Muscle of arm (tissue), 14 donors: ENCODE results near the gene L1CAM. TPM values are rescaled to one million over a fixed set of nuclear protein-coding genes. Genes with fewer than 3 reads are reported as not detected.

ENCODE experiments used
- DNase-seq: peaks from one replicate; pipeline ENCODE4 v3.0.0-alpha.2; 2013
- long read RNA-seq, 11 donors: transcript quantifications; one replicate each; lab custom pipeline, GENCODE V29; 2026
- polyA plus RNA-seq, 12 donors: library from polyadenylated mRNA; unstranded; fragments of 120-200 nt; gene quantifications; one replicate each; pipeline ENCODE4 v1.2.1, GENCODE V29; 2013; ENCODE audit not compliant: insufficient read length in 12 of 12

L1CAM gene, protein sequence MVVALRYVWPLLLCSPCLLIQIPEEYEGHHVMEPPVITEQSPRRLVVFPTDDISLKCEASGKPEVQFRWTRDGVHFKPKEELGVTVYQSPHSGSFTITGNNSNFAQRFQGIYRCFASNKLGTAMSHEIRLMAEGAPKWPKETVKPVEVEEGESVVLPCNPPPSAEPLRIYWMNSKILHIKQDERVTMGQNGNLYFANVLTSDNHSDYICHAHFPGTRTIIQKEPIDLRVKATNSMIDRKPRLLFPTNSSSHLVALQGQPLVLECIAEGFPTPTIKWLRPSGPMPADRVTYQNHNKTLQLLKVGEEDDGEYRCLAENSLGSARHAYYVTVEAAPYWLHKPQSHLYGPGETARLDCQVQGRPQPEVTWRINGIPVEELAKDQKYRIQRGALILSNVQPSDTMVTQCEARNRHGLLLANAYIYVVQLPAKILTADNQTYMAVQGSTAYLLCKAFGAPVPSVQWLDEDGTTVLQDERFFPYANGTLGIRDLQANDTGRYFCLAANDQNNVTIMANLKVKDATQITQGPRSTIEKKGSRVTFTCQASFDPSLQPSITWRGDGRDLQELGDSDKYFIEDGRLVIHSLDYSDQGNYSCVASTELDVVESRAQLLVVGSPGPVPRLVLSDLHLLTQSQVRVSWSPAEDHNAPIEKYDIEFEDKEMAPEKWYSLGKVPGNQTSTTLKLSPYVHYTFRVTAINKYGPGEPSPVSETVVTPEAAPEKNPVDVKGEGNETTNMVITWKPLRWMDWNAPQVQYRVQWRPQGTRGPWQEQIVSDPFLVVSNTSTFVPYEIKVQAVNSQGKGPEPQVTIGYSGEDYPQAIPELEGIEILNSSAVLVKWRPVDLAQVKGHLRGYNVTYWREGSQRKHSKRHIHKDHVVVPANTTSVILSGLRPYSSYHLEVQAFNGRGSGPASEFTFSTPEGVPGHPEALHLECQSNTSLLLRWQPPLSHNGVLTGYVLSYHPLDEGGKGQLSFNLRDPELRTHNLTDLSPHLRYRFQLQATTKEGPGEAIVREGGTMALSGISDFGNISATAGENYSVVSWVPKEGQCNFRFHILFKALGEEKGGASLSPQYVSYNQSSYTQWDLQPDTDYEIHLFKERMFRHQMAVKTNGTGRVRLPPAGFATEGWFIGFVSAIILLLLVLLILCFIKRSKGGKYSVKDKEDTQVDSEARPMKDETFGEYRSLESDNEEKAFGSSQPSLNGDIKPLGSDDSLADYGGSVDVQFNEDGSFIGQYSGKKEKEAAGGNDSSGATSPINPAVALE
- 10 to 100 TPM in 2 of 12 donors, 1 to 10 TPM in 9, not detected in 1; 1.7 to 11.7 (median 2.8) TPM for polyA plus RNA-seq
- long read RNA-seq, donor 1, partial matches to known transcripts = 5 of 6 reads
- long read RNA-seq, donor 1, other reads (novel, unspliced or antisense) = 0 of 6 reads
- long read RNA-seq, donor 2 = 0 reads
- long read RNA-seq, donor 3 = 0 reads
- long read RNA-seq, donor 4 = 0 reads
- long read RNA-seq, donor 5 = 0 reads
- long read RNA-seq, donor 6 = 0 reads
- long read RNA-seq, donor 7 = 0 reads
- long read RNA-seq, donor 8 = 0 reads
- long read RNA-seq, donor 9 = 0 reads
- long read RNA-seq, donor 10 = 0 reads
- long read RNA-seq, donor 11 = 0 reads

DNA sequence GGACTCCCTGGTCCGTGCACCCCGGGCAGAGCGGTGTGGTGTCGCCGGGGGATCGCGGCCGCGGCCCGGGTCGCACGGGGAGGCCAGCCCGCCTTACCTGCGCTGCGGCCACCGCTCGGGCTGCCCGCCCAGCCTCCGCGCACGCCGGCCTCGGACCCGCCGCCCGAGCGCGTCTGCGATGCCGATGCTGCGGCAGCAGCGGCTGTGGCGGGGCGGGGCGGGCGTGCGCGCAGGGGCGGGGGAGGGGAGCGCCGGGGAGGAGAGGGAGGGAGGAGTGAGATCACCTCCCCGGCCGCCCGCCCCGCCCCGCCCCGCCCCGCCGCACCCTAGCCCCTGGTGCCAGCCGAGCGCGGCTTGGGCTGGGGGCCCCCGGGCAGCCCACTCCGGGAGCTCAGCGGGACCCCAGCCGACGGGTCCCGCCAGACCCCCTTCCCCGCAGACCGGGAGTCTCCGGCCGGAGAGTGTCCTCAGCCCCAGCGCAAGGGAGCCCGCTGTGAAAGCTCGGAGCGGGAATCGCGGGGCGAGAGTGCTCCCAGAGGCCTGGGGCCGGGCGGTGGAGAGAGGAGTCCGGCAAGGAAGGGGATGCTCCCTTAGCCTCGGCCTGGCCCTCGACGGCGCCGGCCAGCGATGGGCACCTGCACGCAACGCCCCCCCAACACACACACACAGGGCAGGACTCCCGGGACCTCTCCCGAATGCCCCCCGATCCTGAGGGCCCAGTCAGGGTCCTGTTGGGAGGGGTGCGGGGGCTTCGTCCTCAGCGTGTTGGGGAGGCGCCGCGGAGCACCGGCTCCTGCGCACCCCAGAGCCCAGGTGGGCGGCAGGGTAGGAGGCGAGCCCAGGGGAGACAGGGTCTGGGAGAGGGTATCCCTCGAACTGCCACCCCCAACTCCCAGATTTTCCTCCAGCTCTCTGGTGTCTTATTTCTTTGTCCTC lies at the start of gene L1CAM:
Gene L1CAM, minus strand, starts transcription at position 206 of the 936 bp plus-strand sequence. CDS start 10,337 bp downstream, outside the sequence.
- no peak for DNase-seq

DNA sequence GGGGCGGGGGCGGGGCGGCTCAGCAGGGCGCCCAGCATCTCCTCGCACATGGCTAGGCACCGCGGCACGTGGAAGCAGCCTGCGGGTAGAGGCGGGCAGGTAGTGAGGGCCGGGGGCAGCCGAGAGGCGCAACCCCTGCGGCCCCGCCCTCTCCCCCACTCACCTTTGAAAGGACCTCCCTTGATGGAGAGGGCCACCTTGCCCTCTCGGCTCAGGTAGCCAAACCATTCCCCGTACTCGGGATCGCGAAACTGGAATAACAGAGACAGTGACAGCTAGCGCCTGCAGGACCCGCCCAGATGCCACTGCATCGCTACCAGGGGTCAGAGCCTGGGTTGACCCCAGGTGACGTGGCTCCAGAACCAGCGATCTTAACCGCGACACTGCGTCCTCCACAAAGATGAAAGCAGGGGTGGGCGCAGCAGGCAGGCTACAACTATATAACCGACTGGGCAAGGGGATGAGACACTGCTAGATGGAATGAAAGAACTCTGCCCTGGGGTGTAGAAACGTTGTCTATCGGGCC lies 49.4 kb upstream of the L1CAM start:
- no peak for DNase-seq

DNA sequence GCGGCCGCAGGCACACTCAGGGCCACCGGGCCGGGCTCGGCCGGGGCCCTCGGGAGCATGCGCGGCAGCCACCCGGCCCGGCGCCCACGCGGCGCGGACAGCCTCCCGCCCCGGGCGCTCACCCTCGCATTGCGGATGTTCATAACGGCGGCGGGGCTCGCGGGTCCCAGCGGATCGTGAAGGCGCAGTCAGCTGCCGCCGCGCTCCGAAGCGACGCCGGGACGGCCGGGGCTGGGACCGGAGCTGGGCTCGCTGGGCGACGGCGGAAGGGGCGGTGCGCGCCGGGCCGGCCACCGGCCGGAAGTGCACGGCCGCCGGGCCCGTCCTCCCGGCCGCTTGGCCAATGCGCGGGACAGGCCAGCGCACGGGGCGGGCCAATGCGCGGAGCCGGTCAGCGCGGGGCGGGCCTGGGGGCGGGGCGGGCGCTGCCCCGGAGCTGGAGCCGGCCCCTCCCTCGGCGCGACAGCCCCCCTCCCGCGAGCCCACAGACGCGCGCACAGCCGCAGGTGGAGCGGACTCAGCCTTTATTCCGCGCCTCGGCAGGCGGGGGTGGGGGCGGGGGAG lies 48.9 kb upstream of the L1CAM start, which contains the start of gene NAA10:
Gene NAA10, minus strand, starts transcription at position 276 of the 564 bp plus-strand sequence. Its CDS starts 133 bp downstream, at position 143.
- DNase-seq = peak; percentile 60

DNA sequence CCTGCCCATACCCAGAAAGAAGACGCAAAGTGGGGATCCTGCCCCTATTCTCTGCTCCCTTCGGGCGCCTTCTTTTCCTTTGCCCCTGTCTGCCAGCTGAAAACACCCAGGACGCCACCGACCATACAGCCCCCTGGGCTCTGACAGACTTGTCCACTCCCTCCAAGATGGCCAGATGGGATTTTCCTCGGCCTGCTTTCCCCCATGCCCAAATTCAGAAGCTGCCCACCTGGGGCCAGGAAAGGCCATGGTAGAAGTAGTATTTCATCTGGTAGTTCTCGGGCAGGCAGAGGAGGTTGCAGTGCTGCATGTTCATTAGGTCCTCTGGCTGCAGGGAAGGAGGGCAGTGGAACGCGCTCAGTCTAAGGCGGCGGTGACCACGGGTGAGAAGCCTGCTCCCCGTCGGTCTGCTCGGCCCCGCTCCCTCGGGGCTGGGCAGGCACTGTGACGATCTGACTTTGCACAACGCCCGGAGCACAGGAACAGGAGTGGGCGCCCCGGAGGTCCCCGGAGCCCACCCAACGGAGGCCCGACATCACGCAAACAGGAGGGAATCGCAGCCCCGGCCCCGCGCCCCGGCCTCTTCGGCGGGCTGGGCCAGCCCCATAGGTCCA lies 48.3 kb upstream of the L1CAM start:
- no peak for DNase-seq

DNA sequence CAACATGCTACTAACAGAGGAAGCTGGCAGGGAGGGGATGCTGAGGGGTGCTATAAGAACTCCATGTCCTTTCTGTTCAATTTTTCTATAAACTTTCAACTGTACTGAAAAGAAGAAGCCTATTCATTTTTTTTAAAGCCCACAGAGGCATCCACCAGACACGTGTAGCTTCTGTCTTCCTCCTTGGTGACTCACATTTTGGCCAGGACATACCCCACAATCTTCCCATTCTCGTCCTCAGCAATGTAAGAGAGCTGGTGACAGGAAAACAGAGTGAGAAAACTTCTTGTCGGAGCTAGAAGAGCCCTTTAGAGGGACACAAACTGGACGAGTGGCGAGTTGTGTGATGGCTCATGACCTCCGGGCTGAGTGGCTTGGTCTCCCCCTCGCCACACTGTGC lies 47.8 kb upstream of the L1CAM start:
- DNase-seq = no peak

DNA sequence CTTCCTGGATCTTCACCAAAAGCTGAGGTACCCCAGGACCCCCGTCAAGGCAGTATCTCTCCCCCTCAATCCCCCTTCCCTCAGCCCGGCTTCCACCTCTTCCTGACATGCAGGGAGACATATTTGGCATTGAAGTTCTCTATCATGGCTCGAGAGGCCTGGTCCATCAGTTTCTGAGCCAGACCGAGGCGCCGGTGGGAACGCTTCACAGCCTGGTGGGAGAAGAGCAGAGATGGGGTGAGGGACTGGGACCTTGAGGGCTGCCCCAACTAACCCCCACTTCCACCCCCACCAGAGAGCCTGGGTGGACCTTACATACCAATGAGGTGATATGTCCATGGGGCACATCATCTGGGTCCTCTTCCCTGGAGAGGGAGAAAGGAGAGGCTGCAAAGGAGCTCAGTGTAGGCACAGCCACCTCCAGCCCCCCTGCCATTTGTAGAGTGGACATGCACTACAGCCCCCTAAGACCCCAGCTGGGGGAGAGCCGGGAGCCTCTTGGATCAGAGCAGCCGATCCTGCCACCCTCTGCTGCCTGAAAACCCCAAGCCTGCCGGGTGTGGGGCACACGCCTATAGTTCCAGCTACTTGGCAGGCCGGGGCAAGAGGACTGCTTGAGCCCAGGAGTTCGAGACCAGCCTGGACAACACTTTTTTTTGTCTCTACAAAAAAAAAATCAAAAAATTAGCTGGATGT lies 46.4 kb upstream of the L1CAM start:
- DNase-seq = no peak

DNA sequence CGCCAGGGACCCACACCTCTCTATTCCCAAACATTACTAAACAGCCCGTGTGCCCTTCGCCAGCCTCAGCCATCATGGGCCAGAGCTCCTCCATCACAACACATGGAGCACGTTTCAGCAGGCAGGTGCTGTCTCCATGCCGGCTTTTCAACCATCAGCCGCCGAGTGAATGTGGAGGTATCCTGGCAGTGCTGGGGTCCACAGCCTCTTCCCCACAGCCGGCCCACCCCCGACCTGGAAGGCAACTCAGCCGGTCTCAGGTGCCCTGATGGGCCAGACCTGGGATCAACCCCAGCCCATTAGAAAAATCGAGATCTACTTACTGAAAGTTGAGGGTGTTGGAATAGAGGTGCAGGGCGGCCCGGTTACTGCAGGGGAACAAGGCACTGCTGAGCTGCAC lies 45.8 kb upstream of the L1CAM start:
- no peak for DNase-seq

DNA sequence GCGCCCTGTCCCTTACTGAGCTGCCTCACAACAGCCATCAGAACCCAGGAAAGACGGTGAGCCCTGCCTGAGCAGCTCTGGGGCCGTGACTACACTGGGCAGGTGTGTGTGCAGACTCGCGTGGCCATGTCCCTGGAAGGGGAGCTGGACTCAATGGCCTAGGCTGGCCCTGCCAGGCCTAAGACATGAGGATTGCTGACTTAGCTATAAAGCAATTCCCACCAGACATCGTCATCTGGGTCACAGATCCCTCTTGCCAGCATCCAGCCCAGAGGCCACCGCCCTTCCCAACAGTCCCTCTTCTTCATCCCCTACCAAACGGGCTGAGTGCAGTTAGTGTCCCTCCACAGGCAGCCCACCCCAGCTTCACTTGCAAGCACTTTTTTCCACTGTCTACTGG lies 45.2 kb upstream of the L1CAM start:
- no peak for DNase-seq

DNA sequence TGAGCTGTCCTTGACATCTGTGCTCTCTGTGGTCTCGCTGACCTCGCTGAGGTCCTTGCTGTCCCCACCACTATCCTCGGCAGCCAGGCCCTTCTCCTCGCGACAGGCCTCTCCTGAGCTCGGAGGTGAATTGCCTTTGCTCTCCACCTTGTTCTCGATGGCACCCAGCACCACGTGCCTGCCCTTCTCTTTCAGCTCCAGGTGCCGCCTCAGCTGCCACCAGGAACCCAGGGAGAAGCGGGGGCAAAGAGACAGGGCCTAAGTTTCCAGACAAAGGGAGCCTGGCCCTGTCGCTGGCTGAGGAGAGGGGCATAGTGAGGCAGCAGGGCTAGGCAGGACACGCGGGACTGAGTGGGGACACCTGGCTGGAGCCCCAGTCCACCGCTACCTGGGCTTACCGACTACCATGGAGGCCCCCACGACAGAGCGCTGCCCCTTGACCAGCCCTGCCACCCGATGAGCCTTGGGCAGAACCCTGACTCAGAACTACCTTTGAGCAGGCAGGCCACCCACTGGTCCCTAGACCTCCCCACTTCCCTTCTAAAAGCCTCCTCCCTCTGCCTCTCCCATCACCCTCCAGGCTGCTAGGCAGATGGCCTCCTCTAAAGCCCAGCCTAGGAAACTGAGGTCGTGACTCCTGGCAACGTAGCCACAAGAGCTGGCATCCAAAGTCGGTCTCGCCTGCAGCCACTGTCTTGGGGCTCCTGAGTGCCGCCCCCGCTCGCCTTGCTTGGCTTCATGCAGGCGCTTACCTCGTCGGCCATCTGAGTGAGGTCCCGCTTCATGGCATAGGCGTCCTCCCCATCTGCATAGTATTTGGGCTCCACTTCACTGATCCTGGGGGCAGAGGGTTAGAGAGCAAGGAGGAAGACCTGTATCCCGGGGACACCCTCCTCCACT lies 44.3 kb upstream of the L1CAM start:
- no peak for DNase-seq

DNA sequence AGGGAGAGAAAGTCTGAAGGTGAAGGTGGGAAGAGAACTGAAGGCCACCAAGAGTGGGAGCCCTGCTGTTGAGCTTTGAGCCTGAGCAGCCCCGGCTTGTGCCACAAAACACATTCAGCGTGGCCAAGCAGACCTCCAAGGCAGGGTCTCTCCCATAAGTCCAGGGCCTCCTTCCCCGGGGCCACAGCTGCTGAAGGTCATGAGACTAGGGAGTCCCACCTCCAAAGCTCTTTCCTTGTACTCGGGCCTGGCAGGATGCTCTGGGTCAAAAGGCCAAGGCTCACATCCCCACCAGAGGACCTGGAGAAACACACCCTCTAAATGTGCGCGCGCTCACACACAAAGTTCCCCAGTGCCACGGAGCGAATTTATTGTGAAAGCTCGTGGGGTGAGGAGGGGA lies 43.6 kb upstream of the L1CAM start:
- no peak for DNase-seq

DNA sequence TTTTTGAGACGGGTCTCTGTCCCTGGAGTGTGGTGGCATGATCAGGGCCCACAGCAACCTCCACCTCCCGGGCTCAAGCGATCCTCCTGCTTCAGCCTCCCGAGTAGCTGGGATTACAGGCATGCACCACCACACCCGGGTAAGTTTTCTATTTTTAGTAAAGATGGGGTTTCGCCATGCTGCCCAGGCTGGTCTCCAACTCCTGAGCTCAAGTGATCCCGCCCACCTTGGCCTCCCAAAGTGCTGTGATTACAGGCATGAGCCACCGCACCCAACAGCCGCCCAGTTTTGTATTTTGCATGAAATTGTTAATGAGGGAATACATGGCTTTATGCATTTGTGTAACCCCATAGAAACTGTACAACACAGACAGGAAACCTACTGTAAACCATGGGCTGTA lies 42.9 kb upstream of the L1CAM start:
- no peak for DNase-seq

DNA sequence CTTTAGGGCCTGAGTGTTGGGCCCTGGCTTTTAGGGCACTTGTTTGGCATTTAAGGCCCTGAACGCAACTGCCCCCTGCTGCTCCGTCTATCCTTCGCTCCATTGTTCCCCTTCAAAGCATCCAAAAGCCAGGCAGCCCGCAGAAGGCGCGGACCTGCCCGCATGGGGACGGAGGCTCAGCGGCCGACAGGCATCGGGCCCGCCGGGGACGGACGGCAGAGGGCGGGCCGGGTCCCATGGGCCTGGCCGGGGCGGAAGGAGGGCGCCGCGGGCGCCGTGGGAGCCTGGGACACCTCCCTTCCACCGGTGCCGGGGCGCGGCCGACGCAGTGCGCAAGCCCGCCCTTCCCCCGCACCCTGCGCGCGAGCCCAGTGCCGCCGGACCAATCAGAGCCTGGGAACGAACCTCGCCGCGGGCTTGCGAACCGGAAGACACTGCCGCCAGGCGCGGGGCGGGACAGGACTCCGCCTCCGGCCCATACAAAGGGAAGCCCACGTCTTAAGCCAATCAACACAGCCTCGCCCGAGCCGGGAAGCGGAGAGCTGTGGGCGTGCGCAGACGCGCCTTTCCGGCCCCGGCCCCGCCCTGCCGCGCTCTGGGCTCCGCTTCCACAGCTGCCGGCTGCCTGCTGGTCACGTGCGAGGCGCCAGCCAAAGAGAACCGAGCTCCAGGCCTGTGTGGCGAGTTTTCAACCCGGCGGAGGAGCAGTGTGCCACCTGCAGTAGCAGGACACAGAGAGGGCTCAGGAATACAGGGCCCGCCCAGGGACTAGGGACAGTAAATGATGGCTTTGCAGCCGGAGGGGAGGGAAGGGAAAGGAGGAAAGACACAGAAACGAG lies 42.2 kb upstream of the L1CAM start:
- DNase-seq = peak; percentile 95

DNA sequence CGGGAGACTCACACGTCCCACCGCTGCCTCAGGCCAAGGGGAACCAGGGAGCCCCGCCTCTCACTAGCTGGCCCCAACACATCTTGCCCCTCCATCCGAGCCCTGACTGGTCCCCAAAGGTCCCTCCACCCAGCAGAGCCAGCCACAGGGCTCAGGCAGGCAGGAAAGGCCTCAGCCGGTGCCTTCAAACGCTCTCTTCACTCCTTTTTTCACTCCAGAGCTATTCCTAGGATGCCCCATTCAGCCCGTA lies 41.6 kb upstream of the L1CAM start:
- no peak for DNase-seq

DNA sequence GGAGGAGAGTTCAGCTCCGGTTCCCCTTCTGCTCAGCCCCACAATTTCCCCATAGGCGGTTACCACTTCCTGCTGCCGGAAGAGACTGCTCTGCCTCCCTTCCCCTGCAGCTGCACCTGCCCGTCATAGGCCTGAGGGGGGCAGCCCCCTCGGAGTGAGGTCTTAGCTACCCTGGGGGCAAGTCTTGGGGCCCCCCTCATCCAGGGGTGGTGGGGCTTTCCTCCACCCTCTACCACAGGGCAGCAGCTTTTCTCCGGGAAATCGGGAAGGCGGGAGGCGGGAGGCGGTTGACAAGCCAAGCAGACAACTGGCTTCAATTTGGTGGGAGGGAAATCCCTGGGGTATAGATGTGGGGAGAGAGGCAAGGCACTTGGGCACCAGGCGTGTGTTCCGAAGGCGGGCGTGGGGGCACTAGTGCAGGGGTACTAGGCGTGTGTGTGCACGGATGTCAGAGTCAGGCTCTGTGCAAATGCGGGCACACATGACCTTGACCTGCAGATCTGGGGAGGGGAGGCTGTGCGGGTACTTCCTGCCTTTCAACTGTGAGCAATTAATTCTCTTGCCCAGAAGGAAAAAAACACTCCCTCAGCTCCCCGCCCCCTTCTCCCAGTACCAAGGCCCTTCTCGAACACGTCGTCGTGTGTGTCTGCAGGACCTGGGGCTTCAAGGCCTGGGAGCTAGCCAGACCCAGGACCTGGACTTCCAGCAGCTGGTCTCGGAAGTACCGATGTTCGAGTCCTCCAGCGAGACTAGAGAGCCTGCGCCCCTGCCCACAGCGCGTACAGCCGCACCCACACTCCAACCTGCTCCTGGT lies 41.1 kb upstream of the L1CAM start:
- DNase-seq = peak; percentile 52

DNA sequence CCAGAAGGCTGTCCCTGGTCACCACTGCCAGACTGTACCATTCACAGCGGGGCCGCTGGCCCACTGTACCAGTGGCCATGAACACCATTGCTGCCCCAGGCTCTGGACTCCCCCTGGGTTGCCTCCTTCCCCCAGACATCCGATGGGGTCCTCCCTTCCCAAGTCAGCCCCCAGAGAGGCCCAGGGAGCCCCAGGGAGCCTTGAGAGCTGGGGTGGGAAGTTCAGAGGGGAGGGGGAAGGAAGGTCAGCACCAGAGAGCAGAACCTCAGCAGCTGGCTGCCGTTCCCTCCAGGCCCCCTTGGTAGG lies 40.5 kb upstream of the L1CAM start:
- DNase-seq = no peak
